GM12873 (cell line): Measurements from ENCODE around the gene CEP72.

ENCODE experiments used
- CTCF ChIP-seq: IDR thresholded peaks from 2 replicates; pipeline ENCODE4 v1.5.1; 2012; ENCODE audit warnings: low read depth, mild to moderate bottlenecking, moderate library complexity, low read length, control low read depth; ENCODE audit not compliant: insufficient read depth; ENCODE audit errors: missing control alignments

Gene CEP72

GRCh38 chr5:617896-618295, 5.8 kb downstream of the CEP72 start:
- TF ChIP-seq CTCF = no peak

- TF ChIP-seq CTCF = no peak
Observed at GRCh38 chr5:618450-618849, 6.3 kb downstream of the CEP72 start.

- TF ChIP-seq CTCF = no peak
Observed at GRCh38 chr5:619444-619843, 7.3 kb downstream of the CEP72 start.

GRCh38 chr5:620152-620551, 8.0 kb downstream of the CEP72 start:
- no peak for TF ChIP-seq CTCF

- no peak for TF ChIP-seq CTCF
Observed at GRCh38 chr5:620586-621180, 8.5 kb downstream of the CEP72 start.

GRCh38 chr5:621341-621761, 9.2 kb downstream of the CEP72 start:
- TF ChIP-seq CTCF = no peak

GRCh38 chr5:622359-622758, 10.2 kb downstream of the CEP72 start:
- TF ChIP-seq CTCF = peak; percentile 4
